NCI-H2227 treated with DMSO at 0.1 percent for 48 hours (cell line): Measurements from ENCODE around the gene MAPKAPK5.
"Not testable (repeated sequence)": the region's sequence is repeated elsewhere in the genome, so short reads cannot be mapped to it uniquely, and the experiment has no call there.

ENCODE experiments used
- DNase-seq: peaks from one replicate; lab custom pipeline; 2025; lab: John Stamatoyannopoulos, UW

MAPKAPK5 gene

DNA sequence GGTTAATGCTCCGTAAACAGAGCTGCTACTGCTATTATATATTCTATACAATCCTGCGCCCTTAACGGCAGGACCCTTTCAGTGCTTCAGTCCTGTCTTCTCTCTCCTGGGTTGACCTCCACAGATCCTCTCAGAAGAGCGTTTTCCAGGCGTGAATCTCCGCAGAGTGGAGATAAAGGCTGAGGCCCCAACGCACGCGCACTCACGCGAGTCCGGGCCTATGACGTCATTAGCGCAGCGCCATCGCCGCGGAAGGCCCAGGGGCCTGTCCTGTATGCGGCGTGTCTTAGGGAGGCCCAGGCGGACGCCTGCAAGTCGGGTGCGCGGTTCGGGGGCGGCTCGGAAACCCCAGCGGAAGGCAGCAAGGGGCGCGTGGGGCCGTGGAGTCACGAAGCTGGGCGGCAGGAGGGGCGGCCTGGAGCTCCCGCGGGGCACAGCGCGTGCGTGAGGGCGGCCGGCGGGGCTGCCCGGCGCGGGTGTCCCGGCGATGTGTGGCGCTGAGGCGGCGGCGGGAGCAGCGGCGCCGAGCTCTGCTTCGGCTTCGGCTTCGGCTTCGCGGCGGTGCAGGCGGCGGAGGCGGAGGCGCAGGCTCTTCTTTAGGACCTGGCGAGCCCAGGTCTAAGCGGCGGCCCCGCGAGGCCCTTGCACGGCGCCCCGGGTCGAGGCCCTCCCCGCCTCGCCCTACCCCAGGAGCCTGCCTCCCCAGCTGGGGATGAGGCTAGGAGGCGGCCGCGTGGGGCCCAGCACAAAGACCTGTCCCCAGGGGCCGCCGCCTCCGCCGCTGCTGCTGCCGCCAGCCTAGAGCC, at the start of gene MAPKAPK5:
TSS of gene MAPKAPK5 (plus strand) at position 479 of the 806 bp plus-strand sequence. CDS start 506 bp downstream, outside the sequence.
- peak; percentile 92 for DNase-seq

DNA sequence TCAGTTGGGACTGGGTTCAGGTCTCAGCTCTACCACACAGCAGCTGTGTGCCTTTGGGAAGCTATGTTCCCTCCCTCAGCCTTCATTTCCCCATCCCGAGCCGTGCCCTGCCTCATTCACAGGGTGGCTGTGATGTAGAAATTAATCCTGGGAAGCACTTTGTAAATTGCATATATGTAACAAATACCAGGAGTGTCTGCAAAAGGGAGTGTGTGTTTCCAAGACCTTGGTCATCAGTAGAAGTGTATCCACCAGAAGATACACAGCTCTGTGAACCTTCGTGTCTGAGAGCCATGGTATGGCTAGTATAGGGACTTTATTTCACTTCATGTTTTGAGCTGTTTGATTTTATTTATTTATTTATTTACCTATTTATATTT, 49.2 kb upstream of the MAPKAPK5 start:
- DNase-seq, result no peak

GRCh38 chr12:111798182-111798581, 43.8 kb upstream of the MAPKAPK5 start:
- DNase-seq, result no peak

DNA sequence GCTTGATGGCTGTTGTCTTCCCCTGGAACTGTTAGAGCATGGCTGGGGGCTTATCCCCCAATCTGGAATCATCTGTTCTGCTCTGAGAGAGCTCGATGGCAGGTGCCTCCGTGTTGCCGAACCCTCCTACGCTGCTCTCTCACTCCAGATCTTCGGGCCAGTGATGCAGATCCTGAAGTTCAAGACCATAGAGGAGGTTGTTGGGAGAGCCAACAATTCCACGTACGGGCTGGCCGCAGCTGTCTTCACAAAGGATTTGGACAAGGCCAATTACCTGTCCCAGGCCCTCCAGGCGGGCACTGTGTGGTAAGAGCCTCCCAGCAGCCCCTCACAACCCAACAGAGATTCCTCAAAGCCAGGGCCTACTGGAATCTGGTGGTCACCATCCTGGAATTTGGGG, 42.3 kb upstream of the MAPKAPK5 start:
- no peak for DNase-seq

- DNase-seq, result no peak
These were observed 38.9 kb upstream of the MAPKAPK5 start for GRCh38 chr12:111803038-111803626.

DNA sequence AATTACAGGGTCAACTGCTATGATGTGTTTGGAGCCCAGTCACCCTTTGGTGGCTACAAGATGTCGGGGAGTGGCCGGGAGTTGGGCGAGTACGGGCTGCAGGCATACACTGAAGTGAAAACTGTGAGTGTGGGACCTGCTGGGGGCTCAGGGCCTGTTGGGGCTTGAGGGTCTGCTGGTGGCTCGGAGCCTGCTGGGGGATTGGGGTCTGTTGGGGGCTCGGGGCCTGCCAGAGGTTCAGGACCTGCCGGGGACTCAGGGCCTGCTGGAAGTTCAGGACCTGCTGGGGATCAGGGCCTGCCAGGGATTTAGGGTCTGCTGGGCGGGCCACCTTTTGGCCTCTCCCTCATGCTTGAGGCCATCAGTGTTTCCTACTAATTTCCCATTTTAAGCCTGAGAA, 38.2 kb upstream of the MAPKAPK5 start:
- DNase-seq, result no peak

DNA sequence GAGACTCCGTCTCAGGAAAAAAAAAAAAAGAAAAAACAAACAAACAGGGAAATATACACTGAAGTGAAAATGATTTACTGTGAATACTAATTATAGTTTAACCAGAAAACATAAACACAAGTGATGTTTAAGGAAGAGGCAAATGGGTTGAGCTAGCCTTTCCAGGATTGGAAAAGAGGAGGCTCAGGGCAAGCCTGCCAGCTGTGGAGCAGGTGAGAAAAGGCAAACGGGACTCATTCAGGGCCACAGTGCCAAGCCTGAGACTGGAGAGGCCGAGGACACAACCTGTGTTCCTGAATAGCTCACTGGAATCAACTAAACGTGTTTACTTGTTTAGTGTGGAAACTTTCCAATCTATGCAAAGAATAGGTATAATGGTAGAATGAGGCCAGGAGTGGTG, 35.7 kb upstream of the MAPKAPK5 start:
- DNase-seq, result no peak

- DNase-seq, result no peak
These were observed 34.8 kb upstream of the MAPKAPK5 start for GRCh38 chr12:111807232-111807631.

DNA sequence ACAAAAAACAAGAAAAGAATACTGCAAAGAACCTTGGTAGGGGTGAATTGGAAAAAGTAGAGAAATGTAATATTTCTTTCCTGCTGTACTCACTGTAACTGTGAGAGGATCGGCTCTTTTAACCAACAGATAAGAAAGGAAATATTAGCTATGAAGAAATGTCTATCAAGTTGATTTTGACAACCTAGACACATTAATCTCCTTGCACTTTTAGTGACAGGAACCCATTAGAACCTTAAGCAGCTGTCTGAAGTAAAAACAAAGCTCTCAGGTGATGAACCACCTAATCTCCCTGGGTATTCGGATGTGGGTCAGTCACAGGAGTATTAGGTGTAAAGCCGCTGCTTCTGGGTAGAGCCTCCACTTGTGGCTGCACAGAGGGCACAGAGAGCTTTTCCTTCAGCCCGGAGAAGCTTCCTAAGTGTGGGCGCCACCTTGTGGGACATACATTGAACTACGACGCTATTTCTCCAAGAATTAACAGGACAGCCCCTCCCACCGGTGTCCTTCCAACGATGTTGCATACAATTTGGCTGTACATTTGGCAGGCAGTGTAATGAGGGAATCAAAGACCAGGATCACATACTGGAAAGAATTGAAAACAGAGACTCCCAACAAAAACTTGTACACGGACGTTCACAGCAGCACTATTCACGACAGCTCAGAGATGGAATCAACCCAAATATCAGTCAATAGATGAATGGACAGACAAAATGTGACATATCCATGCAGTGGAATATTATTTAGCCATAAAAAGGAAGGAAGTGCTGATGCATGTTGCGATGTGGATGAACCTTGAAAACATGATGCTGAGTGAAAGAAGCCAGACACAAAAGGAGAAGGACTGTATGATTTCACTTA, 28.9 kb upstream of the MAPKAPK5 start:
- peak; percentile 86 for DNase-seq

GRCh38 chr12:111816065-111816615, 25.9 kb upstream of the MAPKAPK5 start:
- peak; percentile 23 for DNase-seq

- not testable (repeated sequence) for DNase-seq
These were observed 25.1 kb upstream of the MAPKAPK5 start for GRCh38 chr12:111816898-111817297.

GRCh38 chr12:111818340-111818739, 23.7 kb upstream of the MAPKAPK5 start:
- no peak for DNase-seq

DNA sequence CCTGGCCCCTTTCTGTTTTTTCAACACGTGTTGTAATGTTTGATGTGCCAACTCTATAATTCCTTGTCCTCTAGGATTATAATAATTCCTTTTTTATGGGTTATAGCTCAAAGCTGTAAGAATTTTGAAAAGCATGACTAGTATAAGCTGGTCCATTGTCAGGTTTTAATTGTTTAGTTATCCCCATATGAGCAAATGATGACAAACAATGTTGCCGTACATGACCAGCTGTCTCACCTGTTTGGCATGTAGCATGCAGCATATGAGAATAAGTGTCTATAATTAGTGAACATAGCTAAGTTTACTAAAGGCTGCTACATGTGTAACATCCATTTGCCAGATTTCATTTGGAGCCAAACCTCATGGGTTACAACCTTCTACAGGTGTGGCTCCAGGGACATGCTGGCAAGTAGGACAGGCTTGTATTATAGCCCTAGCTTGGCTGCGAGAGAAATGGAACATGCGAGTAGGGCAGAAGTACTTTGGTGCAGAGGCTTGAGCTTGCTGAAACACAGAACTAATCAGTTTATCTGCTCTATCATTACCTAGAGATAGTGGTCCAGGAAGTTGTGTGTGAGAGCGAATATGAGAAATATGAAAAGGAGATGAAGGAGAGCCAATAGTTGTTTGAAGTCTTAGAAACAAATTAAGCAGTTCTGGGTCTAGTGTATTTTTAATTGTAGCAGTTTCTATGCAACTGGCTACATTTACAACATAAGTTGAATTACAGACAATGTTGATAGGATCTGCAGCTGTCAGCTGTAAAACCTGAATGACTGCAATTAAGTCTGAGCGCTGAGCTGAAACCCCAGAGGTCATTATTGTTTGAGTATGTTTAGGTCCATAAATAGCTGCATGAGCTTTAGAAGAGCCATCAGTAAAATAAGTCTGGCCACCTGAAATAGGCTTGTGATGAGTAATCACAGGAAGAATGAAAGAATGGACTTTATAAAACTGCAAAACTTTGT, 22.6 kb upstream of the MAPKAPK5 start:
- peak; percentile 29 for DNase-seq

- DNase-seq, result not testable (repeated sequence)
These were observed 21.2 kb upstream of the MAPKAPK5 start for GRCh38 chr12:111820828-111821227.

GRCh38 chr12:111822886-111823285, 19.1 kb upstream of the MAPKAPK5 start:
- DNase-seq, result no peak

DNA sequence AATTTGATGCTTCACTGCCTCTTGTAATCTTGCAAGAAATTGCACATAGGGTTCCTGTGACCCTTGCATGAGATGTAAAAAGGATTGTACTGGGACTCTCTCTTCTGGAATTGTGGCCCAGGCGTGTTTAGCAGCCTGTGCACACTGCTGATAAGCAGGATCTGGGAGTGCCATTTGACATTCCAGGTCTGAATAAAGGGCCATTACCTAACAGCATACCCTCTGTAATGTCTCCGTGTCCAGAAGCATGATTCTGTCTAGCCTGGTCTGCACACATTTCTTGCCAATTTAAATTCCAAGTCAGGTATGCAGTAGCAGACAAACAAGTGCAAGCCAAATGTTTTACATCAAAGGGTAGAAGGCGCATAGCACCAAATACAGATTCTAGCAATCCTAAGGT, 18.1 kb upstream of the MAPKAPK5 start:
- DNase-seq, result no peak

DNA sequence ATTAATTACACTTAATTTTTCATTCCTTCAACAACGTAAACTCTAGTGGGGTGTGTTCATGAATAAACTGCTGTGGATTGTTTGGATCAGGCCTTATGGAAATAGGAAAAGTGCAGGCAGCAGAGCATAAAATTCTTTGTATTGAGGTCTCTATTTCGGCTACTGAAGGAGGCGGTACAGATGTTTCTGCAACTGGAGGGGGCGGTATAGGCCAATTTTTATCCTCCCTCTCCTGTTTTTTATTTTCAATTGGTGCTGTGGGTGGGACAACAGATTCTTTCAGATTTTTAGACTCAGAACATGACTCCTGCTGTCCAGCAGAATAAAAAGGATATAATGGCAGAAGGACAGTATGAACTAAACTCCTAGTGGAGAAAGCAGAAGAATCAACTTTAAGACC, 17.7 kb upstream of the MAPKAPK5 start:
- DNase-seq, result not testable (repeated sequence)

DNA sequence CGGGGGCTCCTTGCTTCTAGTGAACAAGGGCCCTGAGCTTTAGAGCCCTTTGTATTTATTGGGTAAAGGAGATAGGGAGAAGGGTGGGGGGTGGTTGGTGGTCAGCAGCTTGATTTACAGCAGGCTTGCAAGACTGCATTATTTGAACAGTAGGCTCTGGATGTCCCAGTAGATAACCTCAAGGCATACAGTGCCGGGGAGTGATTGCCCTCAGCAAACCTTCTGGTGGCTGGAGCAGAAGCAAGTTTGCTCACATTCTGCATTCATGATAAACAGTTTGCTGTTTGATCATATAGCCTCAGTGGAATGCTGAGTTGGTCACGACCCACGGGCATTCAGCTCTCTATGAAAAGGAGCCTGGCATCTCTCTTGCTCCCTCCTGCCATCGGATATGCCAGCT, 16.5 kb upstream of the MAPKAPK5 start:
- no peak for DNase-seq

GRCh38 chr12:111826316-111826715, 15.7 kb upstream of the MAPKAPK5 start:
- DNase-seq, result no peak

DNA sequence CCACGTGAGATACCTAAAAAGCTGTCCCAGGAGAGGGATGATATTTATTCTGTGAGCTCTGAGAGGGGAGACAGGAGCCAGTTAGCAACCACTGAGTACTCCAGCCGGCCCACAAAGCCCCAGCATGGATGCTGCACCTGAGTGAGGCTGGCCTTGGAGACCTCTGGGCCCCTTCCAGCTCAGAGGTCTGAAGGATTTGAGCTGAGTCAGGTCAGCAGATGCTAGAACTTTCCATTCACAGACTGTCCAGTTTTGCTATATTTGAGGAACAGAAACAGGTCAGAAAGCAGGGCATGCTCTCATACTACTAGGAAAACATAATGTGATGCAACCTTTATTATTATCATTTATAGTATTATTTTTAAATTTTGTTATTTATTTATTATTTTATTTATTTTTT, 15.0 kb upstream of the MAPKAPK5 start:
- no peak for DNase-seq

DNA sequence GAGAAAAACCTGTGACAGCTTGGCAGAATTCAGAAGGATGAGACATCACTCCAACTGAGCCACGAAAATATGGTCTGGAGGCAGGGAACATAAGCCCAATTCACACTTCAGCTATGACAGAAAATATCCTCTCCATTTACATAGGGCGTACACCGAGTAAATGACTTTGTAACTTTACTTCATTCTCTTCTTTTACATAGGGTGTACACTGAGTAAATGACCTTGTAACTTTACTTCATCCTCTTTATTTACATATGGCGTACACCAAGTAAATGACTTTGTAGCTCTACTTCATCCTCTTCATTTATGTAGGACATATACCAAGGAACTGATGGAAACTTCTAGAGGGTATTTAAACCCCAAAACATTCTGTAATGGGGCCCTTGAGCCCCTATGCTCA, 14.1 kb upstream of the MAPKAPK5 start:
- no peak for DNase-seq
